Fibroblast of lung (primary cell): ENCODE data around the gene RNASEH2B. TPM values are rescaled to one million over a fixed set of nuclear protein-coding genes. Genes with fewer than 3 reads are reported as not detected.

Experiments used
- DNase-seq, 2 donors: peaks; one replicate each; pipeline versions ENCODE4 v3.0.0 to v3.0.0-alpha.2; 2010; ENCODE audit warnings: low read depth in 2 of 2
- H2AFZ ChIP-seq: 2 replicates; pipeline ENCODE4 v1.5.1; 2012; ENCODE audit warnings: low read length, control low read depth, inconsistent platforms
- H3K27ac ChIP-seq: 2 replicates; pipeline ENCODE4 v1.5.1; 2011; ENCODE audit warnings: low read length, control low read depth; ENCODE audit not compliant: insufficient read depth
- H3K27me3 ChIP-seq: 2 replicates; pipeline ENCODE4 v1.5.1; 2011; ENCODE audit warnings: mild to moderate bottlenecking, low read length; ENCODE audit not compliant: control insufficient read depth, insufficient read depth
- H3K36me3 ChIP-seq: 2 replicates; pipeline ENCODE4 v1.5.1; 2011; ENCODE audit warnings: low read length; ENCODE audit not compliant: control insufficient read depth, insufficient read depth
- H3K4me1 ChIP-seq: 2 replicates; pipeline ENCODE4 v1.5.1; 2011; ENCODE audit warnings: low read length; ENCODE audit not compliant: control insufficient read depth, insufficient read depth; ENCODE audit errors: extremely low read depth
- H3K4me2 ChIP-seq: 2 replicates; pipeline ENCODE4 v1.5.1; 2011; ENCODE audit warnings: low read length, control low read depth; ENCODE audit not compliant: insufficient read depth; ENCODE audit errors: extremely low read depth
- H3K4me3 ChIP-seq, 4 experiments: fragments of 200-600 bp in 1 of 4; sonication (generic) in 1 of 4; replicated peaks in 1 of 4; 2 replicates each; pipeline ENCODE4 v1.5.1; 2011 to 2016; ENCODE audit warnings: low read length in 4 of 4, low read depth in 3 of 4, mild to moderate bottlenecking in 3 of 4, control low read depth in 2 of 4, inconsistent platforms in 1 of 4, mixed read lengths in 1 of 4; ENCODE audit not compliant: insufficient read depth in 1 of 4; ENCODE audit errors: control extremely low read depth in 1 of 4
- H3K79me2 ChIP-seq: 2 replicates; pipeline ENCODE4 v1.5.1; 2012; ENCODE audit warnings: mild to moderate bottlenecking, low read length, inconsistent platforms; ENCODE audit not compliant: control insufficient read depth, insufficient read depth
- H3K9ac ChIP-seq: 2 replicates; pipeline ENCODE4 v1.5.1; 2011; ENCODE audit warnings: mild to moderate bottlenecking, low read length, control low read depth; ENCODE audit not compliant: insufficient read depth
- H3K9me3 ChIP-seq: 2 replicates; pipeline ENCODE4 v1.5.1; 2012; ENCODE audit warnings: low read depth, low read length; ENCODE audit not compliant: control insufficient read depth, insufficient read depth
- H4K20me1 ChIP-seq: 2 replicates; pipeline ENCODE4 v1.5.1; 2011; ENCODE audit warnings: low read length; ENCODE audit not compliant: control insufficient read depth, insufficient read depth; ENCODE audit errors: extremely low read depth
- EZH2 ChIP-seq: IDR thresholded peaks from 2 replicates; pipeline ENCODE4 v1.5.1; 2012; ENCODE audit warnings: low read length, control low read depth, mild to moderate bottlenecking; ENCODE audit errors: missing control alignments
- polyA plus RNA-seq, 2 donors: library from polyadenylated mRNA; depleted of rRNA in 1 of 2; stranded (reverse) in 1 of 2; unstranded in 1 of 2; fragments of >200 nt; gene quantifications; 2 replicates each; pipeline ENCODE4 v1.2.1, GENCODE V29; 2011 to 2012; ENCODE audit warnings: missing spikeins in 1 of 2
- total RNA-seq: library from RNA; depleted of rRNA; stranded (reverse); fragments of >200 nt; gene quantifications from 2 replicates; pipeline ENCODE4 v1.2.1, GENCODE V29; 2014
- TF ChIP-seq, protein P1 (sequence below), 2 donors: IDR thresholded peaks in 1 of 2; conservative IDR thresholded peaks in 1 of 2; 1 replicate in 1 of 2; 2 replicates in 1 of 2; pipeline ENCODE4 v1.5.1; 2011 to 2012; ENCODE audit warnings: low read length in 2 of 2, control low read depth in 1 of 2, inconsistent platforms in 1 of 2, low read depth in 1 of 2, mild to moderate bottlenecking in 1 of 2

RNASEH2B gene
- total and polyA plus RNA-seq, 2 donors (not counting 1 experiment from before 2014, with no cell fraction given): 24.5 to 68.7 TPM

DNA sequence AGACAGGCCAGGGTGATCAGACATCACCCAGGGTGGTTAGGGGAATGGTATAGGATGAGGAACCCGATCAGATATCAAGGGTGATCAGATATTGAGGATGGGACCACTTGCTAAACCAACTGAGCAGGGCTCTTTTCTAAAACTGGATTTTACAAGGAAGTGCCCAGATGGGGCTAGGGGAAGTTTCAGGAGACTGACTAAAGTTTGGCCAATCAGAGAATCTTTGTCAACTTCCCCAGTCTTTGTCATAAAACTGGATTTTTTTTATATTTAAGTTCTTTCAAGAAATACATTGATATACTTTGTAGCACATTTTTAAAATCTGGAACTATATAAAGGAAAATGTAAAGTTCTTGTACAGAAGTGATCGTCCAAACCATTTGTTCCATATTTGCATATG lies 35.6 kb upstream of the RNASEH2B start:
- Histone ChIP-seq H3K36me3 (no peaks in the 10 kb centered on the region), H3K9ac (no peak overlapping the region), H3K79me2 (no peaks in the 10 kb centered on the region), H3K27me3 (no peaks in the 10 kb centered on the region), H2AFZ (no peak overlapping the region), H3K9me3 (no peaks in the 10 kb centered on the region), H3K27ac (no peak overlapping the region), H3K4me3 (no peak overlapping the region), H4K20me1 (no peaks in the 10 kb centered on the region), H3K4me2 (no peak overlapping the region), H3K4me1 (no peaks in the 10 kb centered on the region)
- TF ChIP-seq, protein P1, sequence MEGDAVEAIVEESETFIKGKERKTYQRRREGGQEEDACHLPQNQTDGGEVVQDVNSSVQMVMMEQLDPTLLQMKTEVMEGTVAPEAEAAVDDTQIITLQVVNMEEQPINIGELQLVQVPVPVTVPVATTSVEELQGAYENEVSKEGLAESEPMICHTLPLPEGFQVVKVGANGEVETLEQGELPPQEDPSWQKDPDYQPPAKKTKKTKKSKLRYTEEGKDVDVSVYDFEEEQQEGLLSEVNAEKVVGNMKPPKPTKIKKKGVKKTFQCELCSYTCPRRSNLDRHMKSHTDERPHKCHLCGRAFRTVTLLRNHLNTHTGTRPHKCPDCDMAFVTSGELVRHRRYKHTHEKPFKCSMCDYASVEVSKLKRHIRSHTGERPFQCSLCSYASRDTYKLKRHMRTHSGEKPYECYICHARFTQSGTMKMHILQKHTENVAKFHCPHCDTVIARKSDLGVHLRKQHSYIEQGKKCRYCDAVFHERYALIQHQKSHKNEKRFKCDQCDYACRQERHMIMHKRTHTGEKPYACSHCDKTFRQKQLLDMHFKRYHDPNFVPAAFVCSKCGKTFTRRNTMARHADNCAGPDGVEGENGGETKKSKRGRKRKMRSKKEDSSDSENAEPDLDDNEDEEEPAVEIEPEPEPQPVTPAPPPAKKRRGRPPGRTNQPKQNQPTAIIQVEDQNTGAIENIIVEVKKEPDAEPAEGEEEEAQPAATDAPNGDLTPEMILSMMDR (conservative IDR thresholded peaks at IDR 0.05 in 1 of 2, IDR thresholded peaks at IDR 0.05 in 1 of 2; ENCODE audit: low read depth in 1 of 2, low read length in 2 of 2): no peak
- TF ChIP-seq EZH2: no peak
- no peak for DNase-seq

DNA sequence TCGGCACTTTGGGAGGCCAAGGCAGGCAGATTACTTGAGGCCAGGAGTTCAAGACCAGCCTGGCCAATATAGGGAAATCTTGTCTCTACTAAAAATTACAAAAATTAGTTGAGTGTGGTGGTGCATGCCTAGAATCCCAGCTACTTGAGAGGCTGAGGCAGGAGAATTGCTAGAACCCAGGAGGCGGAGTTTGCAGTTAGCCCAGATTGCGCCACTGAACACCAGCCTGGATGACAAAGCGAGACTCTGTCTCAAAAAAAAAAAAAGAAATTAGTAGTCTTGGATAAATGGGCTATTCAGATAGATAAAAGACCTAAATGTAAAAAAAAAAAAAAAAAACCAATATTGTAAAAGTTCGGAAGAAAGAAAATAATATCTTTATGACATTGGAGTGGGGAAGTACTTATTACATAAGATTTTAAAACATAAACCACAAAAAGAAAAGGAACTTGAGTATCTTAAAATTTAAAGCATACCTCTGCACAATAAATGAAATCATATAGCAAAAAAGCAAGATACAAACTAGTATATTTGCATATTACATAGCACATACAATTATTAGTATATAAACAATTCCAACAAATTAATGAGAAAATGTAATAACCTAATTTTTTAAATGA lies 26.7 kb upstream of the RNASEH2B start:
- Histone ChIP-seq H3K79me2 (no peaks in the 10 kb centered on the region), H3K4me1 (no peaks in the 10 kb centered on the region), H2AFZ (no peak overlapping the region), H3K9ac (no peak overlapping the region), H3K27ac (no peak overlapping the region), H3K4me2 (no peak overlapping the region), H3K9me3 (no peaks in the 10 kb centered on the region), H3K27me3 (no peaks in the 10 kb centered on the region), H3K36me3 (no peaks in the 10 kb centered on the region), H3K4me3 (no peak overlapping the region), H4K20me1 (no peaks in the 10 kb centered on the region)
- no peak for TF ChIP-seq EZH2
- TF ChIP-seq, protein P1 (conservative IDR thresholded peaks at IDR 0.05 in 1 of 2, IDR thresholded peaks at IDR 0.05 in 1 of 2; ENCODE audit: low read depth in 1 of 2, low read length in 2 of 2): no peak
- no peak for DNase-seq

DNA sequence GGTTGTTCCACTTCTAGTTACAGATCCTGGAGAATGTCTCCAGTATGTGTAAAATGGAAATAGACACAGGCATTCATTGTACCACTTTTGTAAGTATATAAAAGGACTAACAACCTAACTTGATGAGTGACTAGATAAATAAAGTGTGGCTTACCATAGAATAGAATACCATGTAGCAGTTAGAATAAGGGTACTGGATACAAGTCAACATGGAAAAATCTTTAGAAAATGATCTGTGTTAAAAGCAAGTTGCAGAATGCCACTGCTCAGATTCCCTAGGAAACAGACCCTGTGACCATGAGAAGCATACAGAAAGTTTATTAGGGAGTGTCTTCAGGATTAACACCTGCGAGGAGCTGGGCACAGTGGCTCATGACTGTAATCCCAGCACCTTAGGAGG lies 25.9 kb upstream of the RNASEH2B start:
- no peaks in the 10 kb centered on the region for H3K36me3 ChIP-seq
- H4K20me1 ChIP-seq: no peaks in the 10 kb centered on the region
- TF ChIP-seq EZH2: no peak
- TF ChIP-seq, protein P1 (conservative IDR thresholded peaks at IDR 0.05 in 1 of 2, IDR thresholded peaks at IDR 0.05 in 1 of 2; ENCODE audit: low read depth in 1 of 2, low read length in 2 of 2): no peak
- no peak overlapping the region for H3K4me2 ChIP-seq
- H3K9ac ChIP-seq: no peak overlapping the region
- no peak for DNase-seq
- H3K9me3 ChIP-seq: no peaks in the 10 kb centered on the region
- H3K4me3 ChIP-seq: no peak overlapping the region
- H3K27me3 ChIP-seq: no peaks in the 10 kb centered on the region
- no peak overlapping the region for H2AFZ ChIP-seq
- no peaks in the 10 kb centered on the region for H3K4me1 ChIP-seq
- H3K27ac ChIP-seq: no peak overlapping the region
- no peaks in the 10 kb centered on the region for H3K79me2 ChIP-seq
